ENCODE measurements around the gene TCTN2. TPM values are rescaled to one million over a fixed set of nuclear protein-coding genes. Genes with fewer than 3 reads are reported as not detected.

TCTN2 gene
- total and polyA plus RNA-seq, 9 of the 15 experiments (the other 6 are each of a cell fraction or from before 2014, with no cell fraction given) = 0.58 to 5.5 (median 3.6) TPM

DNA sequence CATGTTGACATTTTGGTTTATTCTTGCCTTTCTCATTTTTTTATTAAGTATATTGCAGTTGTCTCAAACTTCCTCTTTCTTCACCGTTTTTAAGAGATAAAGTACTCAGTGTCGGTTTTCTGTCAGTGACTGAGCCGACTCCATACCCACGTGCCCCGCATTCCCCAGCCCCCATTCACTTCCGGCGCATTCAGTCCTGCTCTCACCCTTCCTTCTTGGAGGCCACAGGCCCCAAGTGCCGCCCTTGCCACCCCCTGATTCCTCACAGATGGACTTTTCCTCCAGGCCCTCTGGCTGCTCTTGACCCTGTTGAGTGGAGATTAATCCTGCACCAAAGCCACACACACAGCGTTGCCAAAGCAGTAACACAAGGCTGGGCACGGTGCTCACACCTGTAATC lies 72.1 kb downstream of the TCTN2 start (continued):
- TF ChIP-seq TRIM28 (IDR thresholded peaks at IDR 0.05) (no peak), GTF2E2 (tag; IDR thresholded peaks at IDR 0.05) (no peak), POLR2G (IDR thresholded peaks at IDR 0.05; ENCODE audit: low read depth, low read length) (no peak), HDAC3 (IDR thresholded peaks at IDR 0.05; ENCODE audit: borderline replicate concordance, partially characterized antibody) (no peak), SIN3A (IDR thresholded peaks at IDR 0.05; ENCODE audit: borderline replicate concordance in 2 of 2, control insufficient read depth in 1 of 2, low read depth in 2 of 2, low read length in 2 of 2) (no peak), ARID2 (IDR thresholded peaks at IDR 0.05) (no peak), ZNF76 (CRISPR knock-in tag; IDR thresholded peaks at IDR 0.05; ENCODE audit: borderline replicate concordance) (peak; percentile 53; the same call in 1 of the 2 replicates), HOXB6 (CRISPR knock-in tag; IDR thresholded peaks at IDR 0.05; ENCODE audit: borderline replicate concordance) (no peak), ZNF830 (CRISPR knock-in tag; IDR thresholded peaks at IDR 0.05) (no peak), ZNF318 (IDR thresholded peaks at IDR 0.05; ENCODE audit: borderline replicate concordance in 1 of 2, low read depth in 1 of 2) (no peak), CREB3 (tag; conservative IDR thresholded peaks at IDR 0.05; ENCODE audit: low read depth) (no peak), FOXP1 (CRISPR knock-in tag; IDR thresholded peaks at IDR 0.05) (no peak), ZNF184 (CRISPR knock-in tag; IDR thresholded peaks at IDR 0.05) (no peak), XRCC4 (IDR thresholded peaks at IDR 0.05; ENCODE audit: extremely low read depth, insufficient read depth, insufficient read length) (no peak), ZNF263 (CRISPR knock-in tag; IDR thresholded peaks at IDR 0.05; ENCODE audit: borderline replicate concordance) (0 out of 2 replicates have a peak, but pooled peaks have one; percentile 26)
- TF ChIP-seq, protein P1, sequence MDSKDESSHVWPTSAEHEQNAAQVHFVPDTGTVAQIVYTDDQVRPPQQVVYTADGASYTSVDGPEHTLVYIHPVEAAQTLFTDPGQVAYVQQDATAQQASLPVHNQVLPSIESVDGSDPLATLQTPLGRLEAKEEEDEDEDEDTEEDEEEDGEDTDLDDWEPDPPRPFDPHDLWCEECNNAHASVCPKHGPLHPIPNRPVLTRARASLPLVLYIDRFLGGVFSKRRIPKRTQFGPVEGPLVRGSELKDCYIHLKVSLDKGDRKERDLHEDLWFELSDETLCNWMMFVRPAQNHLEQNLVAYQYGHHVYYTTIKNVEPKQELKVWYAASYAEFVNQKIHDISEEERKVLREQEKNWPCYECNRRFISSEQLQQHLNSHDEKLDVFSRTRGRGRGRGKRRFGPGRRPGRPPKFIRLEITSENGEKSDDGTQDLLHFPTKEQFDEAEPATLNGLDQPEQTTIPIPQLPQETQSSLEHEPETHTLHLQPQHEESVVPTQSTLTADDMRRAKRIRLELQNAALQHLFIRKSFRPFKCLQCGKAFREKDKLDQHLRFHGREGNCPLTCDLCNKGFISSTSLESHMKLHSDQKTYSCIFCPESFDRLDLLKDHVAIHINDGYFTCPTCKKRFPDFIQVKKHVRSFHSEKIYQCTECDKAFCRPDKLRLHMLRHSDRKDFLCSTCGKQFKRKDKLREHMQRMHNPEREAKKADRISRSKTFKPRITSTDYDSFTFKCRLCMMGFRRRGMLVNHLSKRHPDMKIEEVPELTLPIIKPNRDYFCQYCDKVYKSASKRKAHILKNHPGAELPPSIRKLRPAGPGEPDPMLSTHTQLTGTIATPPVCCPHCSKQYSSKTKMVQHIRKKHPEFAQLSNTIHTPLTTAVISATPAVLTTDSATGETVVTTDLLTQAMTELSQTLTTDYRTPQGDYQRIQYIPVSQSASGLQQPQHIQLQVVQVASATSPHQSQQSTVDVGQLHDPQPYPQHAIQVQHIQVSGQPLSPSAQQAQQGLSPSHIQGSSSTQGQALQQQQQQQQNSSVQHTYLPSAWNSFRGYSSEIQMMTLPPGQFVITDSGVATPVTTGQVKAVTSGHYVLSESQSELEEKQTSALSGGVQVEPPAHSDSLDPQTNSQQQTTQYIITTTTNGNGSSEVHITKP (IDR thresholded peaks at IDR 0.05; ENCODE audit: partially characterized antibody) = peak; percentile 81

Data from K562 (cell line).